Thoracic aorta (tissue), 2 donors: ENCODE results near the gene GAD2. TPM values are rescaled to one million over a fixed set of nuclear protein-coding genes. Genes with fewer than 3 reads are reported as not detected.
A peak's percentile ranks its signal among the peaks of the same experiment; 100 is the strongest.

Source experiments
- ATAC-seq: fragments of 150-250 bp; one replicate; pipeline ENCODE4 v1.8.0; 2017; ENCODE audit warnings: low read depth; ENCODE audit not compliant: insufficient number of reproducible peaks, low FRiP score
- DNase-seq: peaks from one replicate; pipeline ENCODE4 v3.0.0-alpha.2; 2020; ENCODE audit warnings: low spot score
- H3K27ac ChIP-seq, 2 donors: fragments of 200-600 bp; sonication (generic); 1 replicate in 1 of 2; 2 replicates in 1 of 2; pipeline ENCODE4 v1.5.1; 2016; ENCODE audit warnings: mild to moderate bottlenecking in 2 of 2, moderate library complexity in 2 of 2
- H3K27me3 ChIP-seq: fragments of 200-600 bp; sonication (generic); replicated peaks from 2 replicates; pipeline ENCODE4 v1.6.0; 2016; ENCODE audit warnings: mild to moderate bottlenecking; ENCODE audit not compliant: insufficient read depth
- H3K36me3 ChIP-seq: fragments of 200-600 bp; sonication (generic); one replicate; pipeline ENCODE4 v1.5.1; 2016
- H3K4me1 ChIP-seq, 2 donors: fragments of 200-600 bp; sonication (generic); 1 replicate in 1 of 2; 2 replicates in 1 of 2; pipeline versions ENCODE4 v1.5.1 to v1.6.0; 2016; ENCODE audit warnings: low read depth in 2 of 2, mild to moderate bottlenecking in 1 of 2; ENCODE audit not compliant: control insufficient read depth in 1 of 2
- H3K4me3 ChIP-seq: fragments of 200-600 bp; sonication (generic); 2 replicates; pipeline ENCODE4 v1.5.1; 2016; ENCODE audit warnings: mild to moderate bottlenecking
- H3K9me3 ChIP-seq: fragments of 200-600 bp; sonication (generic); 2 replicates; pipeline ENCODE4 v1.5.1; 2016
- total RNA-seq, 2 donors: library from RNA; depleted of rRNA; stranded (reverse); fragments of >200 nt; gene quantifications; one replicate each; pipeline versions ENCODE4 v1.1.0 to v1.2.3, GENCODE V29; 2016
- TF ChIP-seq, protein P1 (sequence below): fragments of 200-600 bp; sonication (generic); IDR thresholded peaks from one replicate; pipeline ENCODE4 v1.5.1; 2019; ENCODE audit warnings: antibody characterized with exemption

Gene GAD2
- total RNA-seq, 2 donors from 2014 or later: not detected

DNA sequence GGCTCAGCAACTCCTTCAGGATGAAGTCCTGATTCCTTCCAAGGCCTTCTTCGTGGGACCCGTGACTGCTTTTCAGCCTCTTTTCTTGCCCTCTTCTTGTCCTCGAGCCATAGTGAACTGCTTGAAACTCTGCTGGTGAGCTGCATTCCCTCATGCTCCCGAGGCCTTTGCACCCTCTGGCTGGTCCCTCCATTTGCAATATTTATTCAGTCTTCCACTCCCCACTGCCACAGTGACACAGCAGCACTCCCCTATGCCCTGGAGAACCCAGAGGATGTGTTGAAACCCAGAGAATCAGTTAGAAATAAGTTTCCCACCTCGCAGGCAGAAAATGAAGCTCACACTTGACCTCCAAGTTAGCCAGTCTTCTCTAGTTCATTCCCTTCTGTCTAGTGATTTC lies 22.3 kb upstream of the GAD2 start:
- H3K4me3 ChIP-seq: no peak overlapping the region
- ATAC-seq (peak; percentile 36), DNase-seq (no peak)
- no peaks in the 10 kb centered on the region for H3K4me1 ChIP-seq
- H3K9me3 ChIP-seq: no peaks in the 10 kb centered on the region
- H3K27me3 ChIP-seq: no peaks in the 10 kb centered on the region
- no peak overlapping the region for H3K27ac ChIP-seq
- no peaks in the 10 kb centered on the region for H3K36me3 ChIP-seq
- TF ChIP-seq, protein P1, sequence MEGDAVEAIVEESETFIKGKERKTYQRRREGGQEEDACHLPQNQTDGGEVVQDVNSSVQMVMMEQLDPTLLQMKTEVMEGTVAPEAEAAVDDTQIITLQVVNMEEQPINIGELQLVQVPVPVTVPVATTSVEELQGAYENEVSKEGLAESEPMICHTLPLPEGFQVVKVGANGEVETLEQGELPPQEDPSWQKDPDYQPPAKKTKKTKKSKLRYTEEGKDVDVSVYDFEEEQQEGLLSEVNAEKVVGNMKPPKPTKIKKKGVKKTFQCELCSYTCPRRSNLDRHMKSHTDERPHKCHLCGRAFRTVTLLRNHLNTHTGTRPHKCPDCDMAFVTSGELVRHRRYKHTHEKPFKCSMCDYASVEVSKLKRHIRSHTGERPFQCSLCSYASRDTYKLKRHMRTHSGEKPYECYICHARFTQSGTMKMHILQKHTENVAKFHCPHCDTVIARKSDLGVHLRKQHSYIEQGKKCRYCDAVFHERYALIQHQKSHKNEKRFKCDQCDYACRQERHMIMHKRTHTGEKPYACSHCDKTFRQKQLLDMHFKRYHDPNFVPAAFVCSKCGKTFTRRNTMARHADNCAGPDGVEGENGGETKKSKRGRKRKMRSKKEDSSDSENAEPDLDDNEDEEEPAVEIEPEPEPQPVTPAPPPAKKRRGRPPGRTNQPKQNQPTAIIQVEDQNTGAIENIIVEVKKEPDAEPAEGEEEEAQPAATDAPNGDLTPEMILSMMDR: no peak

DNA sequence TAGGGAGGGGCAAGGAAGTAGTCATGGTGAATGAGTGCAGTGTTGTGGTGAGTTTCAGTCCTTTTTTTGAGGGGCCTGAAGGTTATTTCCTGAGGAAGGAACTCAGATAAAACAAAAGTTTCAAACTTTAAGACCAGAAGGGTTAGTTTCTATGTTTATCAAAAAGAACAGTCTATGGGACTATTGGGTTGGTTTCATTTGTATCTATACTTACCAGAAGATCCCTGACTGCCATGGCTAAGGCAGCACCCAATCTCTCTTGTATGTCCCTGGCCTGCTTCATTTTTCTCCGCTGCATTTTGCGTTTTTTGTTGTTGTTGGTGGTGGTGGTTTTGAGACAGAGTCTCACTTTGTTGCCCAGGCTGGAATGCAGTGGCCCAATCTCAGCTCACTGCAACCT lies 19.3 kb upstream of the GAD2 start:
- Histone ChIP-seq H3K4me3 (no peak overlapping the region), H3K36me3 (no peaks in the 10 kb centered on the region), H3K4me1 (no peaks in the 10 kb centered on the region), H3K27ac (no peak overlapping the region), H3K9me3 (no peaks in the 10 kb centered on the region), H3K27me3 (no peaks in the 10 kb centered on the region)
- TF ChIP-seq, protein P1: no peak
- ATAC-seq (no peak), DNase-seq (no peak)

DNA sequence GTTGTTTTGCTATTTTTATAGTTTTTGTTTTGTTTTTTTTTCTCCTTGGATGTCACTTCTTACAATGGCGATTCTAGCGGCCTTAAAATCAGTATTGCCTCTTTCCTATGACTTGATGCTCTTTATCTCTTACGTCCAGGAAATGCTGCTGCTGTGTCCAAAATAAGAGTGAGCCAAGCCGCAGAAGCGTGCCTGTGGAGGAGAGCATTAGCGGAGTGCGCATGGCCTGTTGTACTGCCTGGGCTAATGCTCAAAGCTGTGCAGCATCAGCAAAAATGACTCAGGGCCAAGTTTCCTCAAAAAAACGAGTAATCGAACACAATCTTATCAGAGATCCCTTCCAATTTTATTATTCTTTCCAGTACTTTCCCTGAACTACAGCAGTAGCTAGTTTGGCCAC lies 18.5 kb upstream of the GAD2 start:
- no peaks in the 10 kb centered on the region for H3K36me3 ChIP-seq
- no peak overlapping the region for H3K4me3 ChIP-seq
- TF ChIP-seq, protein P1: no peak
- H3K27ac ChIP-seq: no peak overlapping the region
- no peaks in the 10 kb centered on the region for H3K27me3 ChIP-seq
- ATAC-seq (no peak), DNase-seq (no peak)
- no peaks in the 10 kb centered on the region for H3K9me3 ChIP-seq
- H3K4me1 ChIP-seq: no peaks in the 10 kb centered on the region

DNA sequence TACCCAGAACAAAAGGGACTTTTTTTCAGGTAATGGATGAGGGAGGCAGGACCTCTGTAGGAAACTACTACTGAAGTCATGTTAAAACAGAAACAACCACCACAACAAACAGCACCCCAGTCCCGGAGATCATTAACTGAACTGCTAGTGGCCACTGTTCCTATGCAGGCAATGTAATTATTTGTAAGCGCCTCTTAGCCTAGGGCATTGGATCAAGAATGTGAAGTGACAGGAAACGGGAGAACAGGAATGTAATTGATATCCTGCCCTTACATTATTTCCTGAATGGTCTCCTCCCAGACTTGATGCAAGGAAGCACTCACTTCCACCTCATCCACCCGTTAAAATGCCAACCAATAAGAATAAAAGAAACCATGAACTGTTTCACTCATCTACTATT lies 16.7 kb upstream of the GAD2 start:
- H3K36me3 ChIP-seq: no peaks in the 10 kb centered on the region
- H3K4me3 ChIP-seq: no peak overlapping the region
- DNase-seq (no peak), ATAC-seq (no peak)
- TF ChIP-seq, protein P1: no peak
- H3K27me3 ChIP-seq: no peaks in the 10 kb centered on the region
- H3K9me3 ChIP-seq: no peaks in the 10 kb centered on the region
- H3K4me1 ChIP-seq: no peaks in the 10 kb centered on the region
- H3K27ac ChIP-seq: no peak overlapping the region

DNA sequence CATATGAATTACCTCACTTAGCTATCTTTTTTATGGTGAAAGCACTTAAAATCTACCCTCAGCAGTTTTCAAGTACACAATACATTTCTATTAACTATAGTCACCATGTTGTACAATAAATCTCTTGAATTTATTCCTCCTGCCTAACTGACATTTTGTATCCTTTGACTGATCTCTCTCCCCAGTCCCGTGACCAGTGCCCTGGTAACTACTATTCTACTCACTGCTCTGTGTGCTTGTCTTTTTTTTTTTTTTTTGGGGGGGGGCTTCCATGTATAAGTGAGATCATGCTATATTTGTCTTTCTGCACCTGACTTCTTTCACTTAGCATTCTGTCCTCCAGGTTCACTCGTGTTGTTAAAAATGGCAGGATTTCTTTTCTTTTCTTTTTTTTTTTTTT lies 11.4 kb upstream of the GAD2 start:
- no peaks in the 10 kb centered on the region for H3K4me1 ChIP-seq
- DNase-seq (no peak), ATAC-seq (no peak)
- H3K27me3 ChIP-seq: no peaks in the 10 kb centered on the region
- H3K36me3 ChIP-seq: no peaks in the 10 kb centered on the region
- no peak overlapping the region for H3K4me3 ChIP-seq
- H3K27ac ChIP-seq: no peak overlapping the region
- TF ChIP-seq, protein P1: no peak
- peaks cover 3% of the 10 kb centered on the region for H3K9me3 ChIP-seq
